Stimulated activated CD4-positive, alpha-beta T cell treated with anti-CD3 and anti-CD28 coated beads, Interleukin-15, amount 100 ng/mL, for 24 hours (primary cell): Measurements from ENCODE around the gene CFAP99.
"Not testable (repeated sequence)": the region's sequence is repeated elsewhere in the genome, so short reads cannot be mapped to it uniquely, and the experiment has no call there.

Experiments used
- DNase-seq: peaks from one replicate; pipeline ENCODE4 v3.0.0-alpha.2; 2020

Gene CFAP99

GRCh38 chr4:2449511-2450392 is 31.0 kb downstream of the CFAP99 start:
- DNase-seq: no peak

- no peak for DNase-seq
Measured at GRCh38 chr4:2450394-2451035, 31.8 kb downstream of the CFAP99 start.

GRCh38 chr4:2451036-2451520 is 32.3 kb downstream of the CFAP99 start:
- DNase-seq: no peak

GRCh38 chr4:2451821-2452785 is 33.3 kb downstream of the CFAP99 start:
- DNase-seq: no peak

GRCh38 chr4:2457481-2458295 is 38.9 kb downstream of the CFAP99 start:
- DNase-seq: no peak

GRCh38 chr4:2458546-2459491 is 40.1 kb downstream of the CFAP99 start:
- DNase-seq: no peak

- no peak for DNase-seq
Measured at GRCh38 chr4:2459589-2460349, 41.0 kb downstream of the CFAP99 start.

GRCh38 chr4:2461246-2461960 is 42.6 kb downstream of the CFAP99 start:
- DNase-seq: no peak

- DNase-seq: peak; percentile 76
Measured at GRCh38 chr4:2462218-2462991, 43.6 kb downstream of the CFAP99 start.

GRCh38 chr4:2462992-2463762 is 44.4 kb downstream of the CFAP99 start:
- no peak for DNase-seq

GRCh38 chr4:2465032-2465431 is 46.3 kb downstream of the CFAP99 start:
- DNase-seq: no peak

GRCh38 chr4:2465544-2465943 is 46.8 kb downstream of the CFAP99 start:
- DNase-seq: not testable (repeated sequence)

GRCh38 chr4:2468456-2469191 is 49.9 kb downstream of the CFAP99 start, which contains the start of gene RNF4:
Gene RNF4 (plus strand): TSS chr4:2469106. CDS start chr4:2490494, 21,388 bp downstream.
- peak; percentile 98 for DNase-seq

GRCh38 chr4:2469192-2469984 is 50.6 kb downstream of the CFAP99 start:
- peak; percentile 85 for DNase-seq

- DNase-seq: no peak
Measured at GRCh38 chr4:2470791-2471190, 52.0 kb downstream of the CFAP99 start.

GRCh38 chr4:2472187-2472586 is 53.4 kb downstream of the CFAP99 start:
- no peak for DNase-seq
